GM19324 (cell line): ENCODE results near the gene FOXD4L6.
"Not testable (repeated sequence)": the region's sequence is repeated elsewhere in the genome, so short reads cannot be mapped to it uniquely, and the experiment has no call there.

Experiments
- ATAC-seq: cut with Tn5 transposase; IDR thresholded peaks from one replicate; pipeline ENCODE4 v1.9.1; 2021; ENCODE audit warnings: mild to moderate bottlenecking, moderate library complexity; ENCODE audit not compliant: unreplicated experiment, low FRiP score

FOXD4L6 gene

GRCh38 chr9:41128581-41128980 lies at the start of gene FOXD4L6:
TSS of gene FOXD4L6 (minus strand) at chr9:41128681. CDS start at chr9:41128383, 298 bp downstream.
- not testable (repeated sequence) for ATAC-seq

- not testable (repeated sequence) for ATAC-seq
These were observed 46.5 kb upstream of the FOXD4L6 start for GRCh38 chr9:41174994-41175393.

- ATAC-seq, result not testable (repeated sequence)
These were observed 21.6 kb upstream of the FOXD4L6 start for GRCh38 chr9:41150116-41150515.

- not testable (repeated sequence) for ATAC-seq
These were observed 13.4 kb upstream of the FOXD4L6 start for GRCh38 chr9:41141878-41142277.

GRCh38 chr9:41126746-41127446 lies 1.6 kb downstream of the FOXD4L6 start:
- ATAC-seq, result not testable (repeated sequence)

- ATAC-seq, result not testable (repeated sequence)
These were observed 2.5 kb downstream of the FOXD4L6 start for GRCh38 chr9:41125936-41126335.

- ATAC-seq, result not testable (repeated sequence)
These were observed 3.3 kb downstream of the FOXD4L6 start for GRCh38 chr9:41125109-41125658.

- not testable (repeated sequence) for ATAC-seq
These were observed 4.0 kb downstream of the FOXD4L6 start for GRCh38 chr9:41124250-41125108.

GRCh38 chr9:41123812-41124211 lies 4.7 kb downstream of the FOXD4L6 start:
- ATAC-seq, result not testable (repeated sequence)

GRCh38 chr9:41123396-41123795 lies 5.1 kb downstream of the FOXD4L6 start:
- not testable (repeated sequence) for ATAC-seq

GRCh38 chr9:41120696-41121095 lies 7.8 kb downstream of the FOXD4L6 start:
- ATAC-seq, result not testable (repeated sequence)

GRCh38 chr9:41119719-41120118 lies 8.8 kb downstream of the FOXD4L6 start:
- ATAC-seq, result not testable (repeated sequence)

- ATAC-seq, result not testable (repeated sequence)
These were observed 9.2 kb downstream of the FOXD4L6 start for GRCh38 chr9:41119311-41119710.

GRCh38 chr9:41113348-41113747 lies 15.1 kb downstream of the FOXD4L6 start:
- not testable (repeated sequence) for ATAC-seq

- ATAC-seq, result not testable (repeated sequence)
These were observed 17.1 kb downstream of the FOXD4L6 start for GRCh38 chr9:41111414-41111813.

GRCh38 chr9:41110913-41111312 lies 17.6 kb downstream of the FOXD4L6 start:
- ATAC-seq, result not testable (repeated sequence)

- not testable (repeated sequence) for ATAC-seq
These were observed 19.2 kb downstream of the FOXD4L6 start for GRCh38 chr9:41109253-41109652.

- ATAC-seq, result not testable (repeated sequence)
These were observed 19.7 kb downstream of the FOXD4L6 start for GRCh38 chr9:41108816-41109215.

- ATAC-seq, result not testable (repeated sequence)
These were observed 21.9 kb downstream of the FOXD4L6 start for GRCh38 chr9:41106472-41107116.

- ATAC-seq, result not testable (repeated sequence)
These were observed 22.8 kb downstream of the FOXD4L6 start for GRCh38 chr9:41105557-41106253.
